Ishikawa (cell line): ENCODE data around the gene DAGLA.

Experiments used
- CEBPB ChIP-seq: IDR thresholded peaks from 2 replicates; pipeline ENCODE4 v1.6.1; 2012
- CREB1 ChIP-seq: IDR thresholded peaks from 2 replicates; pipeline ENCODE4 v1.6.1; 2012; ENCODE audit warnings: low read depth
- EGR1 ChIP-seq: IDR thresholded peaks from 2 replicates; pipeline ENCODE4 v1.6.1; 2012
- EP300 ChIP-seq: IDR thresholded peaks from 2 replicates; pipeline ENCODE4 v1.6.1; 2012; ENCODE audit warnings: borderline replicate concordance
- FOXM1 ChIP-seq: IDR thresholded peaks from 2 replicates; pipeline ENCODE4 v1.6.1; 2012; ENCODE audit warnings: low read depth, borderline replicate concordance
- NFIC ChIP-seq: IDR thresholded peaks from 2 replicates; pipeline ENCODE4 v1.6.1; 2012
- RAD21 ChIP-seq: IDR thresholded peaks from 2 replicates; pipeline ENCODE4 v1.6.1; 2012; ENCODE audit warnings: low read depth
- TAF1 ChIP-seq: IDR thresholded peaks from 2 replicates; pipeline ENCODE4 v1.6.1; 2012; ENCODE audit warnings: low read depth, mild to moderate bottlenecking
- TCF12 ChIP-seq: IDR thresholded peaks from 2 replicates; pipeline ENCODE4 v1.6.1; 2012; ENCODE audit warnings: low read depth
- TEAD4 ChIP-seq: IDR thresholded peaks from 2 replicates; pipeline ENCODE4 v1.6.1; 2012
- USF1 ChIP-seq: IDR thresholded peaks from 2 replicates; pipeline ENCODE4 v1.6.1; 2012
- YY1 ChIP-seq: IDR thresholded peaks from 2 replicates; pipeline ENCODE4 v1.6.1; 2012; ENCODE audit warnings: low read depth
- ZBTB7A ChIP-seq: IDR thresholded peaks from 2 replicates; pipeline ENCODE4 v1.6.1; 2012; ENCODE audit warnings: low read depth
- TF ChIP-seq, protein P1 (sequence below): IDR thresholded peaks from 2 replicates; pipeline ENCODE4 v1.6.1; 2012
- TF ChIP-seq, protein P2 (sequence below): IDR thresholded peaks from 2 replicates; pipeline ENCODE4 v1.6.1; 2012; ENCODE audit warnings: low read depth, mild to moderate bottlenecking

The DAGLA gene

GRCh38 chr11:61686066-61686465 is 5.9 kb downstream of the DAGLA start:
- TF ChIP-seq YY1 (no peak), NFIC (no peak), TEAD4 (no peak), TAF1 (no peak), TCF12 (no peak), CEBPB (no peak), ZBTB7A (no peak), EGR1 (no peak), CREB1 (no peak), EP300 (no peak)
- TF ChIP-seq, protein P1, sequence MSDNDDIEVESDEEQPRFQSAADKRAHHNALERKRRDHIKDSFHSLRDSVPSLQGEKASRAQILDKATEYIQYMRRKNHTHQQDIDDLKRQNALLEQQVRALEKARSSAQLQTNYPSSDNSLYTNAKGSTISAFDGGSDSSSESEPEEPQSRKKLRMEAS, result no peak
- TF ChIP-seq, protein P2, sequence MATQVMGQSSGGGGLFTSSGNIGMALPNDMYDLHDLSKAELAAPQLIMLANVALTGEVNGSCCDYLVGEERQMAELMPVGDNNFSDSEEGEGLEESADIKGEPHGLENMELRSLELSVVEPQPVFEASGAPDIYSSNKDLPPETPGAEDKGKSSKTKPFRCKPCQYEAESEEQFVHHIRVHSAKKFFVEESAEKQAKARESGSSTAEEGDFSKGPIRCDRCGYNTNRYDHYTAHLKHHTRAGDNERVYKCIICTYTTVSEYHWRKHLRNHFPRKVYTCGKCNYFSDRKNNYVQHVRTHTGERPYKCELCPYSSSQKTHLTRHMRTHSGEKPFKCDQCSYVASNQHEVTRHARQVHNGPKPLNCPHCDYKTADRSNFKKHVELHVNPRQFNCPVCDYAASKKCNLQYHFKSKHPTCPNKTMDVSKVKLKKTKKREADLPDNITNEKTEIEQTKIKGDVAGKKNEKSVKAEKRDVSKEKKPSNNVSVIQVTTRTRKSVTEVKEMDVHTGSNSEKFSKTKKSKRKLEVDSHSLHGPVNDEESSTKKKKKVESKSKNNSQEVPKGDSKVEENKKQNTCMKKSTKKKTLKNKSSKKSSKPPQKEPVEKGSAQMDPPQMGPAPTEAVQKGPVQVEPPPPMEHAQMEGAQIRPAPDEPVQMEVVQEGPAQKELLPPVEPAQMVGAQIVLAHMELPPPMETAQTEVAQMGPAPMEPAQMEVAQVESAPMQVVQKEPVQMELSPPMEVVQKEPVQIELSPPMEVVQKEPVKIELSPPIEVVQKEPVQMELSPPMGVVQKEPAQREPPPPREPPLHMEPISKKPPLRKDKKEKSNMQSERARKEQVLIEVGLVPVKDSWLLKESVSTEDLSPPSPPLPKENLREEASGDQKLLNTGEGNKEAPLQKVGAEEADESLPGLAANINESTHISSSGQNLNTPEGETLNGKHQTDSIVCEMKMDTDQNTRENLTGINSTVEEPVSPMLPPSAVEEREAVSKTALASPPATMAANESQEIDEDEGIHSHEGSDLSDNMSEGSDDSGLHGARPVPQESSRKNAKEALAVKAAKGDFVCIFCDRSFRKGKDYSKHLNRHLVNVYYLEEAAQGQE, result no peak

- TF ChIP-seq YY1, result no peak
- TF ChIP-seq ZBTB7A, result no peak
- TF ChIP-seq, protein P1, result no peak
- TF ChIP-seq TCF12, result no peak
- TF ChIP-seq USF1, result no peak
- no peak for TF ChIP-seq TEAD4
- no peak for TF ChIP-seq RAD21
- TF ChIP-seq NFIC, result no peak
- no peak for TF ChIP-seq CEBPB
- TF ChIP-seq, protein P2, result no peak
- TF ChIP-seq FOXM1, result no peak
- no peak for TF ChIP-seq CREB1
- TF ChIP-seq EP300, result no peak
- TF ChIP-seq EGR1, result no peak
- TF ChIP-seq TAF1, result no peak
Measured at GRCh38 chr11:61686469-61686868, 6.3 kb downstream of the DAGLA start.

- TF ChIP-seq TAF1 (no peak), NFIC (no peak), FOXM1 (no peak), EGR1 (no peak), RAD21 (no peak), EP300 (no peak), CREB1 (no peak), USF1 (no peak), YY1 (no peak), ZBTB7A (no peak), TCF12 (no peak), CEBPB (no peak), TEAD4 (no peak)
- TF ChIP-seq, protein P1, result no peak
- TF ChIP-seq, protein P2, result no peak
Measured at GRCh38 chr11:61687420-61687819, 7.2 kb downstream of the DAGLA start.

- TF ChIP-seq EGR1 (no peak), TEAD4 (no peak), NFIC (no peak), CREB1 (no peak), TAF1 (no peak), TCF12 (no peak), RAD21 (no peak)
- TF ChIP-seq, protein P1, result no peak
Measured at GRCh38 chr11:61688365-61689163, 8.4 kb downstream of the DAGLA start.
